Measurements from ENCODE around the gene TTLL5.

DNA sequence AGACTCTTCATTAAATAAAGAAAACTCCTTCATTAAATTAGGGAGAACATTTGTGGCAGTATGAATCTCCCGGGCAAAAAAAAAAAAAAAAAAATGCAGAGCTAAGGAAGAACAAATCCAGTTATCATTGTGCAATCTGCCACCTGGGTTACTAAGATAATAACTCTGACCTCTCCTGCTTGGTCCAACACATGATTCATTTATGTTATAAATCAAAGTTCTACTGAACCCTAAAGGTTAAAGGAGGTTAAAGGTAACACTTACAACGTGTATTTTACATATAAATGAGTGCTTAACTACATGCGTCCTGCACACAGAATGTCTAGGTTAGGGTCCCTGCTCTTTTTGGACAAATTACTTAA is 316.5 kb downstream of the TTLL5 start:
- TF ChIP-seq CTCF (IDR thresholded peaks at IDR 0.05) (no peak), POLR2A (IDR thresholded peaks at IDR 0.05) (no peak)
